RWPE2 (cell line): ENCODE results near the gene NIM1K.
A peak's percentile ranks its signal among the peaks of the same experiment; 100 is the strongest.

Experiments used
- ATAC-seq: fragments of 200-7000 bp; cut with Tn5 transposase; 3 replicates; pipeline ENCODE4 v1.9.1; 2021; ENCODE audit warnings: low read depth
- DNase-seq: peaks from one replicate; pipeline ENCODE4 v3.0.0-alpha.2; 2020; ENCODE audit warnings: low spot score
- H3K27ac ChIP-seq: fragments of 450-650 bp; 2 replicates; pipeline ENCODE4 v1.5.1; 2017; ENCODE audit warnings: mild to moderate bottlenecking; ENCODE audit not compliant: poor library complexity, severe bottlenecking
- H3K27me3 ChIP-seq: fragments of 250-450 bp; sonication (Bioruptor Pico); 2 replicates; pipeline ENCODE4 v1.5.1; 2021; ENCODE audit warnings: mild to moderate bottlenecking, moderate library complexity; ENCODE audit not compliant: insufficient read depth, poor library complexity, severe bottlenecking
- H3K36me3 ChIP-seq: fragments of 250-450 bp; sonication (Bioruptor Pico); 2 replicates; pipeline ENCODE4 v1.5.1; 2020; ENCODE audit warnings: low read depth, mild to moderate bottlenecking, moderate library complexity
- H3K4me1 ChIP-seq: fragments of 250-450 bp; sonication (Bioruptor Pico); 2 replicates; pipeline ENCODE4 v1.5.1; 2021; ENCODE audit warnings: mild to moderate bottlenecking, moderate library complexity; ENCODE audit not compliant: insufficient read depth, poor library complexity, severe bottlenecking
- H3K4me3 ChIP-seq: fragments of 250-450 bp; sonication (Bioruptor Pico); 2 replicates; pipeline ENCODE4 v1.5.1; 2021; ENCODE audit warnings: mild to moderate bottlenecking, moderate library complexity; ENCODE audit not compliant: severe bottlenecking
- H3K9me3 ChIP-seq: fragments of 250-450 bp; sonication (Bioruptor Pico); 2 replicates; pipeline ENCODE4 v1.5.1; 2021; ENCODE audit warnings: mild to moderate bottlenecking, moderate library complexity; ENCODE audit not compliant: severe bottlenecking
- TF ChIP-seq, protein P1 (sequence below): fragments of 450-650 bp; IDR thresholded peaks from one replicate; pipeline ENCODE4 v1.5.1; 2017; ENCODE audit warnings: mild to moderate bottlenecking, moderate library complexity; ENCODE audit not compliant: poor library complexity, severe bottlenecking

Gene NIM1K

DNA sequence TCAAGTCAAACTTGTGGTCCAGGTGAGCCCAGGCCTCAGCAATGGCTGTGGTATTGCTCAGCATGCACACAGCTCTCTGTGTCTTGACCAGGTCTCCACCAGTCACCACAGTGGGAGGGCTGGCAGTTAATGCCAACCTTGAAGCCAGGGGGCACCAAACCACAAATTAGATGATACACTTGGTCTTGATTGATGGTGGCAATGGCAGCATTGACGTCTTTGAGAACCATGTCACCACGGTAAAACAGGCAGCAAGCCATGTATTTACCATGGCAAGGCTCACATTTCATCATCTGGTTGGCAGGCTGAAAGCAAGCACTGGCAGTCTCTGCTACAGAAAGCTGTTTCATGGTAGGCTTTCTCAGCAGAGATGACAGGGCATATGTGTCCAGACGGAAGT lies 40.0 kb downstream of the NIM1K start:
- no peaks in the 10 kb centered on the region for H3K27me3 ChIP-seq
- DNase-seq (no peak), ATAC-seq (peak; percentile 64)
- no peaks in the 10 kb centered on the region for H3K9me3 ChIP-seq
- no peak overlapping the region for H3K4me3 ChIP-seq
- H3K4me1 ChIP-seq: no peaks in the 10 kb centered on the region
- TF ChIP-seq, protein P1, sequence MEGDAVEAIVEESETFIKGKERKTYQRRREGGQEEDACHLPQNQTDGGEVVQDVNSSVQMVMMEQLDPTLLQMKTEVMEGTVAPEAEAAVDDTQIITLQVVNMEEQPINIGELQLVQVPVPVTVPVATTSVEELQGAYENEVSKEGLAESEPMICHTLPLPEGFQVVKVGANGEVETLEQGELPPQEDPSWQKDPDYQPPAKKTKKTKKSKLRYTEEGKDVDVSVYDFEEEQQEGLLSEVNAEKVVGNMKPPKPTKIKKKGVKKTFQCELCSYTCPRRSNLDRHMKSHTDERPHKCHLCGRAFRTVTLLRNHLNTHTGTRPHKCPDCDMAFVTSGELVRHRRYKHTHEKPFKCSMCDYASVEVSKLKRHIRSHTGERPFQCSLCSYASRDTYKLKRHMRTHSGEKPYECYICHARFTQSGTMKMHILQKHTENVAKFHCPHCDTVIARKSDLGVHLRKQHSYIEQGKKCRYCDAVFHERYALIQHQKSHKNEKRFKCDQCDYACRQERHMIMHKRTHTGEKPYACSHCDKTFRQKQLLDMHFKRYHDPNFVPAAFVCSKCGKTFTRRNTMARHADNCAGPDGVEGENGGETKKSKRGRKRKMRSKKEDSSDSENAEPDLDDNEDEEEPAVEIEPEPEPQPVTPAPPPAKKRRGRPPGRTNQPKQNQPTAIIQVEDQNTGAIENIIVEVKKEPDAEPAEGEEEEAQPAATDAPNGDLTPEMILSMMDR: peak; percentile 40
- no peak overlapping the region for H3K27ac ChIP-seq
- no peaks in the 10 kb centered on the region for H3K36me3 ChIP-seq

- TF ChIP-seq, protein P1: no peak
- H3K27ac ChIP-seq: no peak overlapping the region
- no peaks in the 10 kb centered on the region for H3K27me3 ChIP-seq
- H3K4me3 ChIP-seq: no peak overlapping the region
- no peaks in the 10 kb centered on the region for H3K4me1 ChIP-seq
- DNase-seq (no peak), ATAC-seq (no peak)
- H3K36me3 ChIP-seq: no peaks in the 10 kb centered on the region
- no peaks in the 10 kb centered on the region for H3K9me3 ChIP-seq
Measured at GRCh38 chr5:43232943-43233833, 41.2 kb downstream of the NIM1K start.

- Histone ChIP-seq H3K27me3 (no peaks in the 10 kb centered on the region), H3K27ac (no peak overlapping the region), H3K4me3 (no peak overlapping the region), H3K4me1 (no peaks in the 10 kb centered on the region), H3K36me3 (no peaks in the 10 kb centered on the region), H3K9me3 (no peaks in the 10 kb centered on the region)
- TF ChIP-seq, protein P1: no peak
- ATAC-seq (no peak), DNase-seq (no peak)
Measured at GRCh38 chr5:43233946-43234345, 41.9 kb downstream of the NIM1K start.

DNA sequence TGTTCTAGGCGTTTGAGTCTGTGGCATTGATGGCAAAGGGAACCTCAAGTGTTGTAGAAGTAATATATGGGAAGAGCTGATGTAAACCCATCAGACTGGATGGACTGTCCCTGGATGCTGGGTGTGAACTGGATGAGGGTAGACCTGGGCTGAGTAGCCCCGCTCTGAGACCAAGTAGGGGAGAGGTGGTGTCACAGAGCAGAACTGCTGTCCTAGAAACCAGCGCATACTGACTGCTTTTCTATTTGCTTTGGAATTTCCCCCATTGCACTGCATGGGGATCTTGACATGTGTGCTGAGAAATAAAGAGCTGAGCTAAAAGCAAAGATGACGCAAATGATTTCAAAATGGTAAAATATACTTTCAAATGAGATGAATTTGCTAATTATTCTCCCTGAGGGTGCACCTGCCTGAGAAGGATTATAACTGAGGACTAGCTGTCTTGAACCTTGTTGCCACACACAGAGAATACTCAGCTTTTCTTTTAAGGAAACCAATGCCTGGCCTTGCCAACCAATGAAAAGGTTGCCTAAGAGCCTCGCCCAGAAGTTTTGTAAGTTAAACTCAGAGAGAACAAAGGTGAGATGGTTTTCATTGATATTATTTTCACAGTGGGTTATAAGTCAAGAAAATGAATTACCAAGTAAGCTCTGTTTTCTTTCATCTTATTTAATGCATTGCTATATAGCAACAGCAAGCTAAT lies 44.8 kb downstream of the NIM1K start:
- ATAC-seq (no peak; the same call in 1 of the 3 replicates), DNase-seq (no peak)
- Histone ChIP-seq H3K36me3 (no peaks in the 10 kb centered on the region), H3K4me1 (no peaks in the 10 kb centered on the region), H3K27me3 (no peaks in the 10 kb centered on the region), H3K27ac (no peak overlapping the region), H3K4me3 (no peak overlapping the region), H3K9me3 (no peaks in the 10 kb centered on the region)
- TF ChIP-seq, protein P1: no peak
